Measurements from ENCODE around the gene PCDHB10.
"Not testable (repeated sequence)": the region's sequence is repeated elsewhere in the genome, so short reads cannot be mapped to it uniquely, and the experiment has no call there.

PCDHB10 gene

DNA sequence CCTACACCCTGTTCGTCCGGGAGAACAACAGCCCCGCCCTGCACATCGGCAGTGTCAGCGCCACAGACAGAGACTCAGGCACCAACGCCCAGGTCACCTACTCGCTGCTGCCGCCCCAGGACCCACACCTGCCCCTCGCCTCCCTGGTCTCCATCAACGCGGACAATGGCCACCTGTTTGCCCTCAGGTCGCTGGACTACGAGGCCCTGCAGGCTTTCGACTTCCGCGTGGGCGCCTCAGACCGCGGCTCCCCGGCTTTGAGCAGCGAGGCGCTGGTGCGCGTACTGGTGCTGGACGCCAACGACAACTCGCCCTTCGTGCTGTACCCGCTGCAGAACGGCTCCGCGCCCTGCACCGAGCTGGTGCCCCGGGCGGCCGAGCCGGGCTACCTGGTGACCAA, 3.5 kb upstream of the PCDHB10 start:
- not testable (repeated sequence) for DNase-seq

- DNase-seq, result not testable (repeated sequence)
Measured at GRCh38 chr5:141189131-141189530, 3.0 kb upstream of the PCDHB10 start.

GRCh38 chr5:141194332-141194731, 2.2 kb downstream of the PCDHB10 start:
- not testable (repeated sequence) for DNase-seq

DNA sequence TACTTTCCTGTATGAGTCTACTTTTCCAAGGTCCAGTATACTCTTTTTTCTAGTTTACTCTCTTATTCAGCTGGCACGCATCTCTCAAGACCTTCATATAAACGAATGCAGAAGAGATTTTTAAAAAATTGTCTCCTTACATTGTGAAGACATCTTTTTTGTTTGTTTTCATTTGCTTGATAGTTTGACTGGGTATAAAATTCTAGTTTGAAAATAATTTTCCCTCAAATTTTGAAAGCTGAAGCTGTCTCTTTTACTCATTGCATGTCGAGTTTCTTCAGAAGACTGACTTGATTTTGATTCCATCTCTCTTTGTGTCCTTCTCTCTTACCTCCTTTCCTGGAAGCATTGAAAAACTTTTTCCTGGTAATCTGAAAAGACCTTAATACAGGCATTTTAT, 4.2 kb downstream of the PCDHB10 start:
- no peak for DNase-seq

GRCh38 chr5:141199359-141200235, 7.4 kb downstream of the PCDHB10 start, which contains the start of gene PCDHB11:
Gene PCDHB11 (plus strand): TSS chr5:141199627. CDS start chr5:141199775, 148 bp downstream.
- DNase-seq, result no peak

- DNase-seq, result not testable (repeated sequence)
Measured at GRCh38 chr5:141201126-141201525, 9.0 kb downstream of the PCDHB10 start.

DNA sequence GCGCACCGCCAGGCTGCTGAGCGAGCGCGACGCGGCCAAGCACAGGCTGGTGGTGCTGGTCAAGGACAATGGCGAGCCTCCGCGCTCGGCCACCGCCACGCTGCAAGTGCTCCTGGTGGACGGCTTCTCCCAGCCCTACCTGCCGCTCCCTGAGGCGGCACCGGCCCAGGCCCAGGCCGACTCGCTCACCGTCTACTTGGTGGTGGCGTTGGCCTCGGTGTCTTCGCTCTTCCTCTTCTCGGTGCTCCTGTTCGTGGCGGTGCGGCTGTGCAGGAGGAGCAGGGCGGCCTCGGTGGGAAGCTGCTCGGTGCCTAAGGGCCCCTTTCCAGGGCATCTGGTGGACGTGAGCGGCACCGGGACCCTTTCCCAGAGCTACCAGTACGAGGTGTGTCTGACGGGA, 9.5 kb downstream of the PCDHB10 start:
- DNase-seq, result not testable (repeated sequence)

DNA sequence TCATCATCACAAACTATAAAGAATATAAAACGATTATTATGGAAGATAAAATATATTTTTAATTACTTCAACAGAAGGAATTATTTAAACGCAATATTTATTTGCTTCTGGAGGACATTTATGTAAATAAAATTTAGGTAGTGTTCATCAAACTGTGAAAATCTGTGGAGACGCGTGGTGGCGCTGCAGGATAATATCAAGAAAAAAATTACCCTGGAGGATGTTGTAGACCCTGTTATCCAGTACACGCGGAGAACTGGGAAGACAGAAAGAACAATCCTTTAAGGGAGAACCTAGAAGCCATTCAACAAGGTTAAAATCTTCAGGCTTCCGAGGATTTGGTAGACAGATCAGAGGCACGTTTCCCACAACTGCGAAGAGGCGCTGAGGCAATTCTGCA, 16.3 kb downstream of the PCDHB10 start, which contains the start of gene PCDHB12:
Gene PCDHB12, plus strand, starts transcription at position 242 of the 400 bp plus-strand sequence. CDS start 189 bp downstream, outside the sequence.
- no peak for DNase-seq

GRCh38 chr5:141210281-141210680, 18.1 kb downstream of the PCDHB10 start:
- not testable (repeated sequence) for DNase-seq

GRCh38 chr5:141210849-141211248, 18.7 kb downstream of the PCDHB10 start:
- not testable (repeated sequence) for DNase-seq

- DNase-seq, result peak in 2 of 4 experiments; percentile 2 to 10
Measured at GRCh38 chr5:141213656-141214339, 21.6 kb downstream of the PCDHB10 start, which contains the start of gene PCDHB13. Gene PCDHB13 (plus strand): TSS chr5:141213919. CDS start chr5:141214124, 205 bp downstream.

- DNase-seq, result not testable (repeated sequence)
Measured at GRCh38 chr5:141214583-141214982, 22.4 kb downstream of the PCDHB10 start.

DNA sequence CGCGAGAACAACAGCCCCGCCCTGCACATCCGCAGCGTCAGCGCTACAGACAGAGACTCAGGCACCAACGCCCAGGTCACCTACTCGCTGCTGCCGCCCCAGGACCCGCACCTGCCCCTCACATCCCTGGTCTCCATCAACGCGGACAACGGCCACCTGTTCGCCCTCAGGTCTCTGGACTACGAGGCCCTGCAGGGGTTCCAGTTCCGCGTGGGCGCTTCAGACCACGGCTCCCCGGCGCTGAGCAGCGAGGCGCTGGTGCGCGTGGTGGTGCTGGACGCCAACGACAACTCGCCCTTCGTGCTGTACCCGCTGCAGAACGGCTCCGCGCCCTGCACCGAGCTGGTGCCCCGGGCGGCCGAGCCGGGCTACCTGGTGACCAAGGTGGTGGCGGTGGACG, 23.4 kb downstream of the PCDHB10 start:
- DNase-seq, result not testable (repeated sequence)

- DNase-seq, result not testable (repeated sequence)
Measured at GRCh38 chr5:141216035-141216434, 23.9 kb downstream of the PCDHB10 start.

- peak in 2 of 4 experiments; percentile 1 to 5 for DNase-seq
Measured at GRCh38 chr5:141223112-141223783, 31.1 kb downstream of the PCDHB10 start, which contains the start of gene PCDHB14. Gene PCDHB14 (plus strand): TSS chr5:141223343. CDS start chr5:141223506, 163 bp downstream.

GRCh38 chr5:141224844-141225243, 32.7 kb downstream of the PCDHB10 start:
- DNase-seq, result not testable (repeated sequence)

GRCh38 chr5:141225421-141225820, 33.3 kb downstream of the PCDHB10 start:
- DNase-seq, result not testable (repeated sequence)

- DNase-seq, result no peak
Measured at GRCh38 chr5:141234109-141234667, 42.0 kb downstream of the PCDHB10 start.

DNA sequence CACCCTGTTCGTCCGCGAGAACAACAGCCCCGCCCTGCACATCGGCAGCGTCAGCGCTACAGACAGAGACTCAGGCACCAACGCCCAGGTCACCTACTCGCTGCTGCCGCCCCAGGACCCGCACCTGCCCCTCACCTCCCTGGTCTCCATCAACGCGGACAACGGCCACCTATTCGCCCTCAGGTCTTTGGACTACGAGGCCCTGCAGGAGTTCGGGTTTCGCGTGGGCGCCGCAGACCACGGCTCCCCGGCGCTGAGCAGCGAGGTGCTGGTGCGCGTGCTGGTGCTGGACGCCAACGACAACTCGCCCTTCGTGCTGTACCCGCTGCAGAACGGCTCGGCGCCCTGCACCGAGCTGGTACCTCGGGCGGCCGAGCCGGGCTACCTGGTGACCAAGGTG, 43.8 kb downstream of the PCDHB10 start:
- DNase-seq, result not testable (repeated sequence)

GRCh38 chr5:141236516-141237313, 44.6 kb downstream of the PCDHB10 start:
- no peak for DNase-seq

GRCh38 chr5:141241496-141241895, 49.3 kb downstream of the PCDHB10 start:
- no peak for DNase-seq

Measured in suppressor macrophage (primary cell).